Astrocyte of the cerebellum (primary cell): ENCODE results near the gene TMF1.

Experiments
- DNase-seq: peaks from one replicate; pipeline ENCODE4 v3.0.0-alpha.2; 2011; ENCODE audit warnings: low read depth
- H3K4me3 ChIP-seq: 2 replicates; pipeline ENCODE4 v1.5.1; 2011; ENCODE audit warnings: mild to moderate bottlenecking, low read depth, low read length, moderate library complexity
- in situ Hi-C: cut with HindIII; loops from 2 replicates; pipeline ENCODE4 v1.10.0; 2017; ENCODE audit warnings: low sequenced_read_pairs
- TF ChIP-seq, protein P1 (sequence below): IDR thresholded peaks from 2 replicates; pipeline ENCODE4 v1.5.1; 2012; ENCODE audit warnings: low read length, low read depth, moderate library complexity, mild to moderate bottlenecking; ENCODE audit errors: missing control alignments

Gene TMF1

DNA sequence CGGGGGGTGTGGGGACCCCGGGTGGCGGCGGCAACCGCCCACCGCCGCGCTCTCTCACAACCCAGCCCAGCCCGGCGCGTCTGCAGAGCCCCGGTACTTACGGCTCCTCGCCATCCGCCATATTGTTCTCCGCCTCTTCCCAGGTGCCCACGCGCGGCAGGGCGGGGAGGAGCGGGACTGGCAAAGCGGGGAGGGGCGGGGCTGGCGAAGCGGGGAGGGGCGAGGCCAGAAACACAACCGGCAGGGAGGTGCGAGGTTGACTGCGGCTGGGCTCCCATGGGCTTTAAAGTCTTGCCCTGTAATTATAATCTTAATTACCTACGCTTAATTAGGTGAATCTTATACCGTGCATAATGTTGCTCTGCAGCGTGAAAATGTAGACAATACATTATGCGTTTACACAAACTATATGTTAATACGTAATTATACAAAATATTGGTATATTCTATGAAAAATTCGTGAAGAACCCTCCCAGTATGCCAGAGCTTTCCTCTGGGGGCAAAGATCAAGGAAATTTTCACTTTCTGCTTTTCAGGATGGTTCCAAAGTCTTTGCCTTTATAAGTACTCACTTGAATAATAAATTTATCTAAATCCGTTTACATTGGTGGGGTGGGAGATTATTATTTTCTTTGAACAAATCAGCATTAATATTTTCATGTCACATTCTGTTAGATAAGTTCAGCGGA lies 28.2 kb upstream of the TMF1 start, which contains the start of gene UBA3:
Gene UBA3 (minus strand): TSS at position 133 of the 688 bp plus-strand sequence. CDS start 12 bp downstream, at position 121.
- H3K4me3 ChIP-seq, result peak within 1 kb of the TSS; percentile 74
- in situ Hi-C loops, result no loop called here
- peak; percentile 62 for DNase-seq
- TF ChIP-seq, protein P1, sequence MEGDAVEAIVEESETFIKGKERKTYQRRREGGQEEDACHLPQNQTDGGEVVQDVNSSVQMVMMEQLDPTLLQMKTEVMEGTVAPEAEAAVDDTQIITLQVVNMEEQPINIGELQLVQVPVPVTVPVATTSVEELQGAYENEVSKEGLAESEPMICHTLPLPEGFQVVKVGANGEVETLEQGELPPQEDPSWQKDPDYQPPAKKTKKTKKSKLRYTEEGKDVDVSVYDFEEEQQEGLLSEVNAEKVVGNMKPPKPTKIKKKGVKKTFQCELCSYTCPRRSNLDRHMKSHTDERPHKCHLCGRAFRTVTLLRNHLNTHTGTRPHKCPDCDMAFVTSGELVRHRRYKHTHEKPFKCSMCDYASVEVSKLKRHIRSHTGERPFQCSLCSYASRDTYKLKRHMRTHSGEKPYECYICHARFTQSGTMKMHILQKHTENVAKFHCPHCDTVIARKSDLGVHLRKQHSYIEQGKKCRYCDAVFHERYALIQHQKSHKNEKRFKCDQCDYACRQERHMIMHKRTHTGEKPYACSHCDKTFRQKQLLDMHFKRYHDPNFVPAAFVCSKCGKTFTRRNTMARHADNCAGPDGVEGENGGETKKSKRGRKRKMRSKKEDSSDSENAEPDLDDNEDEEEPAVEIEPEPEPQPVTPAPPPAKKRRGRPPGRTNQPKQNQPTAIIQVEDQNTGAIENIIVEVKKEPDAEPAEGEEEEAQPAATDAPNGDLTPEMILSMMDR, result no peak

DNA sequence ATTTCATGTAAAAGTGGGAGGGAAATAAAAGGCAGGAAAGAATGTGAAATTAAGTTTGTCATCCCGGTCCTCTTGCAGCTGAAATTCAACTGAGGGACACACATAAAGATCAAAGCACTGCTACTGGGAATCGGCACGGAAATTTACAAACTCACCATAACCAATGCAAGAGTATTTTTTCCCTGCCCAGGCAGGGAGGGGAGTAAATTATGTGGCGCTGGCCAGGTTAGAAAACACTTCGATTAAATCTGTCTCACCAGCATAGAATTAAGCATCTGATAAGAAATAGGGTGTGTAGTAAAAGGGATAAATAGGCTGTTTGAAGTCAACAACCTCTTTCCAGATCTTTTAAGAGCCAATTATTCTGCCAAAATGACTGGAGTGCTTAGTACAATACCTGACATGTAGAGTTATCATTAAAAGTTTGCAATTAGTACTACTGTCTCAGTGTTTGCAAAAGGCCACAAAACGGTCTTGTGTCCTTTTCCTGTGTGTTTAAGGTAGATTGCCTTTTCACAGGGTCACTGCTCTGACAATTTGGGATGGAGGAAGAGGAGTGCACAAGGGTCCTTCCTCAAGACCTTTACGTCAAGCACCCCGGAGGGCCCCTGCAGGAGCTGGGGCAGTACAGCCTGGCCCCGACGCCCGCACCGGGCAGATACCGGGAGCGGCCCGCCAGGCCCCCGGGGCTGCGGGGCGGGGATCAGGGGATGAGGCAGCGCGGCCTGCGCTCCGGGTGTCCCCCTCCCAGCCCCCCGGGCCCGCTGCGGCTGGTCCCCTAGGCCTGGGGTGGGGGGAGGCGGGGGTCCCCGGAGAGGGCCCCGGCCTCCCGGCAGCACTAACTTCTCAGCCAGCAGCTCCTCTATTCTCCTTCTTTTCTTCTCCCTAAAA lies 27.4 kb upstream of the TMF1 start:
- TF ChIP-seq, protein P1, result no peak
- peak overlapping the region; percentile 74 for H3K4me3 ChIP-seq
- DNase-seq, result no peak
- in situ Hi-C loops, result no loop called here

DNA sequence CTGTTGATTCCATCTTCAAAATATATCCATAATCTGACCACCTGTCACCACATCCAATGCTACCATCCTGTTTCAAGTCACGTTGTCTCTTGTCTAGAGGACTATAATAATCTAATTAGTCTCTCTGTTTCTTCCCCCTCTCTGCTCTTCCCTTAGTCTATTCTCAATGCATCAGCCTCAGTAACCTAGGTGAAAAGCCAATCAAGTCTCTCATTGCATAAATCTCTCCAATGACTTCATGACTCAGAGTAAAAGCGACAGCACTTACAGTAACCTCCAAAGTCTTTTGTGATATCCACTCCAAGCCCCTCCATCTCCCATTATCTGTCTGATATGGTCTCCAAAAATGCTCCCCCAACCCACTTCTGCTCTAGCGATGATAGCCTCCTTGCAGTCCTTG lies 20.8 kb upstream of the TMF1 start:
- no peak for DNase-seq

DNA sequence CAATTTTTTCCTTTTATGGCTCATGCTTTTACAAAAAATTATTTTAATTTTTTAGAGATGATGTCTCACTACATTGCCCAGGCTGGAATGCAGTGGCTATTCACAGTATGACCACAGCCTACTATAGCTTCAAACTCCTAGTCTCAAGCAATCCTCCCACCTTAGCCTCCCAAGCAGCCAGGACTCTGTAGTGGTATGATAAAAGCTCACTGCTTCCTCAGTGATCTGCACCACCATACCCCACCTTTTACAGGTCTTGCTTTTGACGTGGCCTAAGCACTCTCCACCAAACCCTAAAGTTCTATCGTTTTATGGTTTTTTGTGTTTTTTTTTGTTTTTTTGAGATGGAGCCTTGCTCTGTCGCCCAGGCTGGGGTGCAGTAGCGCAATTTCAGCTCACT lies 14.0 kb upstream of the TMF1 start:
- no peak for DNase-seq
- in situ Hi-C loops, result no loop called here
- TF ChIP-seq, protein P1, result no peak
- H3K4me3 ChIP-seq, result no peak overlapping the region

More for the DNA sequence above, 20.8 kb upstream of the TMF1 start:
- no peak overlapping the region for H3K4me3 ChIP-seq
- in situ Hi-C loops, result loop anchor here (5.0 kb wide), 1 partner anchor 46 kb away; no protein-coding TSS in a partner anchor
- TF ChIP-seq, protein P1, result no peak

DNA sequence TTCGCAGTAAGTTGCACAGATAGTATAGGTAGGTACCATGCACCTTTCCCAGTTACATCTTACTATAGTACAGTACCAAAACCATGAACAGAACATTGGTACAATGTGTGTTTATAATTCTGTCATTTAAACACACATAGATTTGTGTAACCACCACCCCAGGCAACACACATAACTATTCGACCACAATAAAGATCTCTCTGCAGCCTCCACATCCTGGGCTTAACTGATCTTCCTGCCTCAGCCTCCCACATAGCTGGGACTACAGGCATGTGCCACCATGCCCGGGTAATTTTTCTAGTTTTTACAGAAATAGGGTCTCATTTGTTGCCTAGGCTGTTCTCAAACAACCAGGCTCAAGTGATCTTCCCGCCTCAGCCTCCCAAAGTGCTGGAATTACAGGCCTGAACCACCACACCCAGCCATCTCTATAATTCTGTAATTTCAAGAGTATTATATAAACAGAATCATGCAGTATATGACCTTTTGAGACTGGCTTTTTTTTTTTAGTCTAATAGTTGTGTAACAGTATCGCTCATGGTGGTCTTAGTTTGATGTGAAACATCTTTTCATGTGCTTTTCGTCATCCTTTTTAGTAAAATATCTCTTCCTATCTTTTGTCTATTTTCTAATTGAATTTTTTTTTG lies 13.3 kb upstream of the TMF1 start:
- H3K4me3 ChIP-seq, result no peak overlapping the region
- in situ Hi-C loops, result no loop called here
- TF ChIP-seq, protein P1, result no peak
- DNase-seq, result no peak

DNA sequence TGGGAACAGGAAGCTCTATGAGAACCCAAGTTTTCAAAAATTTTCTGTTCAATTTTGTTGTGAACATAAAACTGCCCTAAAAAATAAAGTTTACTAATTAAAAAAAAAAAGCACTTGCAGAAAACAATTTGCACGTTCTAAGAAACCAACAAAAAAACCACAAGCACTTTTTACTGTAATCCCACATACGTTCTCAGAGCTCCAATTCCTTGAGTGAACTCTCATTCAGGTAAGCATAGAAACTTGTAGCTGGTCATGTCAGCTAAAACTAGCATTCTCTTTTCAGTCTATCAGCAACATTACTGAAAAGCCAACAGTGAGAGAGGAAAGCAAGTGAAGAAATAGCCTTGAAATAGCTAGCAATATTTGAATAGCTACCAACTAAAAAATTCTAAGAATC lies 11.5 kb upstream of the TMF1 start:
- in situ Hi-C loops, result no loop called here
- no peak overlapping the region for H3K4me3 ChIP-seq
- no peak for DNase-seq
- TF ChIP-seq, protein P1, result no peak
